GM19463 (cell line): ENCODE data around the gene JAM3.

ENCODE experiments used
- ATAC-seq: cut with Tn5 transposase; IDR thresholded peaks from one replicate; pipeline ENCODE4 v1.9.1; 2021; ENCODE audit warnings: mild to moderate bottlenecking, moderate library complexity; ENCODE audit not compliant: unreplicated experiment

JAM3 gene

DNA sequence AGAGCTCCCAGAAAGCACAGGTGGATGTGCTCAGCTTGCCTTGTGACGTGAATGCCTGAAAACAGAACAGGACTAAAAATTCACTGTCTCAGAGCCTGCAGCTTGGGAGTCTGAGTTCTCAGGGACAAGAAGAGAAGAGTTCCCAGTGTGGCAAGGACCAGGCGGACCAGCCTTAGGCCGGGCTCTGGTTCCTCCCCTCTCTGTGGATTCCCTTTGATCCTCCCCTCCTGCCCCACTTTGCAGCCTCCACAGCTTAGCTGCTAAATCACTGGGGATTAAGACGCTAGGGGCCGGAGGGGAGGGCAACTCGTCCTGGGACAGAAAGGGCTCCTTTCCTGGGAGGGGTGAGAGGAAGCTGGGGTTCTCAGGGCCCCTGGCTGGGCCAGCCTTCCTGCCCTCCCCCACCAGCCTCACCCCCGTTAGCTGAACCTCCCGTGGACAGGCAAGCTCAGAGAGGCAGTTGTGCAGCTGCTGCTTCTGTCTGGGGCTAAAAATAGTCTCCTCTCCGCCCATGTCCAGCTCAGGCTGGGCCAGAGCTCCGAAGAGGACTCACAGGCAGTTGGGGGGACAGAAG is 29.9 kb upstream of the JAM3 start:
- ATAC-seq: no peak

DNA sequence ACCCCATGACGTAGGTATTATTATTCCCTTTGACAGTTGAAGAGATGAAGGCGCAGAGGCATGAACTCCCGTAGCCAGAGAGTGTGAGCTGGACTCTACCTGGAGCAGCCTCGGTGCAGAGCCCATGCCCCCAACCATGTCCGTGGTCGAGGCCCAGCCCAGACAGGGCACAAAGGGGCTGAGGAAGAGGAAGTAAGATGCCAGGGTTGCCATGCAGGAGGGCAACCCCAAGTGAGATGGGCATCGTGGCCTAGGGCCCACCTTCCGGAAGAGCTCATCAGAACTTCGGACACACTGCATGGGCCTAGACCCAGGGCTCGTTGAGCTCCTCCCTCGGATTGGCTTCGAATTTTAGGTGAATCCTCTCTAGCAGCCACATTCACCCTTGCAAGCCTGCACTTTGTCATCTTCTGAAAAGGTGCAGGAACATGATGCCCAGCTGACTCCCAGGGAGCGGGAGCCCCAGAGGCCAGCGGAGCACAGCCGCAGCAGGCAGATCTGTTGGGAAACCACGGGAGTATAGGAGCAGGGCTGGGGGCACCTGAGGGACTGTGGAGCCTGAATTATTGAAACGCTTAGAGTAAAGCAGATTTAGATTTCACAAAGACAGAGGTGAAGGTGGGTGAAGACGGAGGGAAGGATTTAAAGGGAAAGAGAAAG is 29.0 kb upstream of the JAM3 start:
- ATAC-seq: no peak

DNA sequence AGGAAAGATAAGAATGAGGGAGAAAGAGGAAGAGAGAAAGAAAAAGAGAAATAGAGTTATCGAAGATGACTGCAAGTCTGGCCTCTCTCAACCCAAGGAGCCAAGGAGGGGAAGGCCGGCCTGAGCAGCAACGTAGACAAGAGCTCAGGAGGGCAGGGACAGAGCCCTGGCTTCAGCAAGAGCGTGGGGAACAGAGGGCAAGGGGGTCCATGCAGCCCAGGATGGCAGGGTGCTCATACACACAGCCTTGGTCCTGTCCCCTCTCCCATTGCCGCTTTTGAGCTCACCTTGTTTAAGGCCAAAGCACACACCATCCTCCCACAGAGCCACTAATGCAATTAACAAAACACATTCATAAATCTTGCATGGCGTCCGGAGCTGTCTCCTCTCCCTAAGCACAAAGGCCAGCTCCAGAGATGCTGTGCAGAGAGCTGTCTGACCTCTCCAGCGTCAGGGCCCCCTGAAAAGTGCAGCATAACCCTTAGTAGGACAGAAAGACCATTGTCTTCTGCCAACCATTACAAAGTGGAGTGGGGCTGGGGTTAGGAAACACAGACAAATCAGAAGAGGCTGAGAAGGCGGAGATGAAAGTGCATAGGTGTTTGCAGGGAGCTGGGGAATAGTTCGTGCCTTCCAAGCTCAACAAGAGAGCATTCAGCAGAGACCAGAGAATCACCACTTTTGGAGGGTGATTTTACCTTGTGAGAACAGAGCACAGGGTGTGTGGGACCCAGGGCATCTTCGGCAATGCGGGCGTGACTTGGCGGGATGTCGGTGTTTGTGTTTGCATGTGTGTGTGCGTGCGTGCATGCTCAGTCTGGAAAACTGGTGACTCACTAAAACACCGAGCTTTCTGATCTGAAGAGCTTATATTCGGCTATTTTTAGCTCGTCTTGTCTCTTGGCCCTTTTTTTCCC is 28.2 kb upstream of the JAM3 start:
- ATAC-seq: no peak

DNA sequence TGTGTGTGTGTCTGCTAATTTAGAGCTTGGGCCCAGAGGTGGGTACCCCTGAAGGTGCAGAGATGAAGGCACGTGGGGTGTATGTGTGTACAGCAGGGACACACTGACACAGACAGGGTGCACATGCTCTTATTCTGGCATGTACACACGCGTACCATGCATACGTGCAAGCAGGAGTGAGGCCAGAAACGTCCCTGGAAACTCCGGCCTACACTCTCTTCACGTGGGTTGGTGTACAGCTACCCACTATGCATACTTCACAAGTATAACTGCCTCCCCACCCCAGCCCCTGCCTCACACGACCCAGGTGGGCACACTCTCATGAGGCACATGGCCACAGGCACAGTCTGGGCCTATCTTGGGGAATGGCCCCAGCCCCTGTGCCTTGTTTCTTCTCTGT is 27.5 kb upstream of the JAM3 start:
- ATAC-seq: no peak

DNA sequence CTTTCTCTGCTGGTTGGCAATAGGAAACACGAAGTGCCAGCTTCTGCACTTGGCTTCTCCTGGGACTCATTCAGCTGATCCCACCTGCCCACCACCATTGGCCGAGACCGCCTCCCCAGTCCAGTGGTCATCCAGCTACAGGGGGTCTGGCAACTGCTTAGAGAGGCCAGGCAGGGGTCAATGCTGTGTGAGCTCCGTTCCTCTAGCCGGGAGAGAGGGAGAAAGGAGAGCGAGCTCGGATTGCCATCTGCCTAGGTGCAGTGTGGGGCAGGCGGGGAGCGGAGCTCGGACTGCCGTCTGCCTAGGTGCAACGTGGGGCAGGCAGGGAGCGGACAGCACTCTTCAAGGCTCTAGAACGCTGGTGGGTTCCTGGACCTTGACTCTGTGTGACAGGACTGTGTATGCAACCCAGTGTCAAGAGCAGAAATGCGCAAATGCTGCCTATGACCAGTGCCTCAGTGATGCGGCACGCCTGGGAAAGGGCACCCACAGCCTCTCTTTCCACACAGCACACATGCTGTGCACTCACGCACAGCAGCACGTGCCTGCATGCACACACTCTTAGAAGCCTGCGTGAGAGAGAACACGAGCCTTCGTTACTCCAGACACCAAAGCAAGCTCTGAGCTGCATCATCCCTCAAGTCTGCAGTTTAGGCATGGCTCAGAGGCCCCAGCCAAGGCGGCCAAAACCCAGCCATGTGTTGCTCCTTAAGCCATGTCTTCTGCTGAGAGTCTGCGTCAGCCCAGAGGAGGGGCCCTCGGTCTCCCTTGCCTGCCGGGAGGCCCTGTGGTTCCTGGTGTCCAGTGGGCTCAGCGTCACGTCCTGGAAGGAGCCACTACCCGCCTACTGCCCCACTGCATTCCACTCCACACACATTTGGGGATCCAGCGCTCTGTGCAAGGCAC is 26.8 kb upstream of the JAM3 start:
- ATAC-seq: no peak

DNA sequence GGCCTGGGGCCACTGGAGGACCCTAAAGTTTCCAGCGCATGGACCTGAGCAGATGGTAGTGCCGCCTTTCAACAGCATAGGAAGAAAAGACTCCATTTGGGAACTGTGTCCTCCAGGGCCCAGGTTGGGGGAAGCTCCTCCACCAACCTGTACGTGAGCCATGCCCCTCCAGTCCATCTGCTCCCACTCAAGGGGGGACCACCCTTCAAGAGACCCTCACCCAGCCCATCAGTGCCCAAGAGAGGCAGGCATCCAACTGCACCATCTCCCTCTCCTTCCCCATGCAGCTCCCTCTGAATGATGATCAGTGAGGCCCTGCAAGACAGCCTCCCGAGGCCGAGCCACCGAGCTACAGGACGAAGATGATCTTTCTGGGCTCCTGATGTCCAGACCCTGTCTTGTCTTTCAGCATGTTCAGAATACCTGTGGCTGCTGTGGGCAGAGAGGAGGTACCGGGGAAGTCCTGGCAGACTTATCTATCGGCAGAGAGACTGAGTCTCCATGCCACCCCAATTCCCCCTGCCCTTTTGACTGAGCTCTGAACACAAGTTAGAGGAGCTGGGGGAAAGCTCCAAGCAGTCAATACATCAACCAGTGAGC is 25.0 kb upstream of the JAM3 start:
- no peak for ATAC-seq

DNA sequence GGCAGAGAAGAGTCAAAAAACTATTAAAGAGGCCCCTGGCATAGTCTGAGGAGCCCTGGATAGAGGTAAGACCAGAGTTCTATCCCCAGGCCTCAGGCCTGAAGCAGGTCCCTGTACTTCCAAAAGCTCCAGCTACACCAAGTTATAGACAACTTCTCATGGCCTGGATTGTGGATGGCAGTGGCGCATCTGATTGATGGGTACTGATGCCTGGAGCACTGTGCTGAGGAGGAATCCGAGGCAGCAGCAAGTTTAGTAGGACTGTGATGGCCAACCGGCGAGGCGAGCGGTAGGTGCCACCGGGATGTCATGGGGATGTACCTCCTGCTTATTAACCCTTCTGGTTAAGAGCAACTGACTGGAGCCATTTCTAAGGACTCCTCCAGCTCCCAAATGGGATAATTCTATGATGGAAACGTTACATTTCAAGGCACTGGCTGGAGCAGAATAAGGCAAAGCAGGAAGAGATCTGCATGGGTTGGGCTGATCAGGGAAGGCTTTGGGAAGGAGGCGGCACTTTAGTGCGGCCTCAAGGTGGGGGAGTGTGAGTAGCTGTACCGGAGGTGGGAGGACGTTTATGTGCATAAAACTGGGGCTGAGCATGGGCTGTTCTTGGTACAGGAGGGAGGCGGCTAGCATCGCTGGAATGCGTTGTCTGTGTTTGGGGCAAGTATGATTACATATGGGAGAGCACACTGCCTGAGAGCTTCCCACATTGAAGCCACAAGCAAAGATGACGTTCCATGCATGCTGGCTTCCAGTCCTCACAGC is 24.2 kb upstream of the JAM3 start:
- ATAC-seq: no peak

DNA sequence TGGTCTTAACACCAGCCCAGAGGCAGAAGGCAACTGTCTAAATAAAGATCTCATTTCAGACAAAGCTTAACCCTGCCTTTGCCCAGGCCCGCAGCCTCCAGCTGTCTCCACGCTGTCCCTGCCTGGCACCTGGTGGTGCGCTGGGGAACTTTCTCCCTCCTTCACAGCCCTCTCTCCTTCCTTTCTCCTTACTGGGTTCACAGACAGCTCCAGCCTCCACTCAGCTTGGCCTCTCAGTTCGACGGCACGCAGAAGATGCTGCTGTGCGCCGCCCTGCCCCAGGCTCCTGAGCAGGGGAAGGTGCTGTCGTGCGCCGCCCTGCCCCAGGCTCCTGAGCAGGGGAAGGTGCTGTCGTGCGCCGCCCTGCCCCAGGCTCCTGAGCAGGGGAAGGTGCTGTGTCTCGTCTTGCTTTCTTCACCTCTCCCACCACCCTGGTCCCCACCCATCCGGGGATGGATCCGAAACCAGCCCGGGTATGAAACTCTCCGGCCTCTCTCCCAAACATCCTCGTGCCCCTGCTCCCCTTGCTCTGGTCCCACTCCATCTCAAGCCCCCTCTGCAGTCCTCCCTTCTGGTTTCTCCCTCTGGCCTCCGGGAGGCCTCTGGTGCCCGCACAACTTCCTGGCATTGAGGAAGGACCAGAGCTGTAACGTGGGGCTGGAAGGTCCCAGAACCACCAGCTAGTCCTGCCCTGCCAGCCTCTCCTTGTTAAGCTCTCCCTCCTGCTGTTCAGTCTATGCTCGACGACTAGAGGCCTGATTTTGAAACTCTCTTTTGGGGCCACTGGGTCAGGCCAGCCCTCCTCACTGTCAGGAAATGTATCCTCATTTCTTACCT is 22.9 kb upstream of the JAM3 start:
- ATAC-seq: no peak

DNA sequence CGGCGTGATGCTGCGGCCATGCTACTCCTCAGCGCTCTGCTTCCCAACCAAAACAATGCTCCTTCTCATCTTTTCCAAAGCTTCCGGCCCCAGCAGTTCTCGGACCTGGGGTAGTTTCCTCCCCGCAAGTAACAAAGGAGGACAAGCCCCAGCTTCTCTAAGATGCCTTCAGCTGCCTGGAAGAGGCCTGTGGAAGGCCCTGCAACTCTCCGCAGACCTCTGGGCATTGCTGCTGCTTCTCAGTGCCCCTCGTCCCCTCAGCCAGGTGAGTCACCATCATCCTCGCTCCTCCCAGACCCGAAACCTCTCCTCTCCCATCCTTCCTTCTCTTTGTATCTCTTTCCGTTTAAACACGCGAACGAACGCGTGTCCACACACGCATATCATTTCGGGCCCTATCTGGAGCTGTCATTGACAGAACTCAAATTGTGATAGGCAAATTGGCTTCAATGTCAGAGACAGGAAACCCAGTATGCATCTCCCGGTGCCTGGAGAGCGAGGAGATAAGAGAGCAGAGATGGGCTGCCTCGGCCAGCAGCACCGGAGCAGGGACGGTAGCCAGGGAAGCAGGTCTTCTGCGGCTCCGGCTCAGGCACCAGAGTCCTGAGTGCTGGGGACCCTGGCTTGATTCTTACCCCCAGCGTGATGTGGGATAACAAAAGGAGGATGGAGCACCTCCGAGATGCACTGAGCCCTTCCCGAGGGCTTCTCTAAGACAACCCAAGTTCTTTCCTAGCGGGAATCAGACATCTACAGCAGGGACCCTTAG is 22.0 kb upstream of the JAM3 start:
- no peak for ATAC-seq

DNA sequence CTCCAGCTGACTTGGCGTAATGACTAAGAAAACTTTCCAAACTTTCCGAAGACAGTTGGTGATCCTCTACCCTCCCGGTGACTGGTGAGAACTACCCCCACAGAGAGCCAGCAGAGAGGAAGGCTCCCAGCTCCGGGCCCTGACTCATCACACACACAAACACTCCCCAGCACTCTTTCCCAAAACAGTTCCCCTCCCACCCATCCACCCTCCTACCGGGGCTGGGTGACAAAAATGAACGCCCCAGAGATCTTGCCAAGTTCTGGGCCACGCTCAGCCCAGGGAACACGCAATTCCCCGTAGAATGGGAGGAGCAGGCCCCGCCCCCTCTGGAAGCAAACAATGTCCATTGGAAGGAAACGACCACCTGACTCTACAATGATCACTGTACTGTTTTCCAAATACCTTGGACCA is 21.3 kb upstream of the JAM3 start:
- no peak for ATAC-seq

DNA sequence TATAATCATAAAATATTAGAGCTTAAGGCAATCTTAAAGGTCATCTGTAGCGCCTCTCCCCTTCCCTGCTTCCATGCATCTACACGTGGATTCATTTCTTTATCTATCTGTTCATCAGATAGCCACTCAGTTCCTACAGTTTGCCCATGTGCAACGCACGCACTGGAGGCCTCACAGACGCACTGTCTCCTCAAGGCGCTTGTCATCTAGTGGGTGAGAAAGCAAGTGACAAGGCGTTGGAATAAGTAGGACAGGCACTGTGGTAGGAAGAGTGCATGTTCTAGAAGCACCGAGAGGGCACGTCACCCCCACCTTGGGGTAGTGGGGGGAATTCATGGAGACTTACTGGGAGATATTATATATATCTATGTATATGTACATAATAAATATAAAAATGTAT is 20.8 kb upstream of the JAM3 start:
- no peak for ATAC-seq

DNA sequence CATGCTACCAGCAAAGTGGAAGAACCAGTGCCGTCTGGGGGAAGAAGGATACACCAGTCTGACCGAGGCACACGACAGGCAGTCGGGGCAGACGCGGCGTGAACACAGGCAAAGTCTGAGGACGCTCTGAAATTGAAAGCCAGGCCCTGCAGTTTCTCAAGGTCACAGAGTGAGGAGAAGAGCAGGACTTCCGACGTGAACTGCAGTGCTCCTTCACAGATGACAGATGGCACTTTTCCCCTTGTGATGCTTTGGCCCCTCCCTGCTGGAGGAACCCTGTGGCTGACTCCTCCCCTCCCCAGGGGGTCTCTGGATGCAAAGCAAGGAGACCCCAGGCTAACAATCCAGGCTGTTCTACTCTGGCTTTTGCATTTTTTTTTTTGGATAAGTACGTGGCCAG is 19.6 kb upstream of the JAM3 start:
- ATAC-seq: no peak

DNA sequence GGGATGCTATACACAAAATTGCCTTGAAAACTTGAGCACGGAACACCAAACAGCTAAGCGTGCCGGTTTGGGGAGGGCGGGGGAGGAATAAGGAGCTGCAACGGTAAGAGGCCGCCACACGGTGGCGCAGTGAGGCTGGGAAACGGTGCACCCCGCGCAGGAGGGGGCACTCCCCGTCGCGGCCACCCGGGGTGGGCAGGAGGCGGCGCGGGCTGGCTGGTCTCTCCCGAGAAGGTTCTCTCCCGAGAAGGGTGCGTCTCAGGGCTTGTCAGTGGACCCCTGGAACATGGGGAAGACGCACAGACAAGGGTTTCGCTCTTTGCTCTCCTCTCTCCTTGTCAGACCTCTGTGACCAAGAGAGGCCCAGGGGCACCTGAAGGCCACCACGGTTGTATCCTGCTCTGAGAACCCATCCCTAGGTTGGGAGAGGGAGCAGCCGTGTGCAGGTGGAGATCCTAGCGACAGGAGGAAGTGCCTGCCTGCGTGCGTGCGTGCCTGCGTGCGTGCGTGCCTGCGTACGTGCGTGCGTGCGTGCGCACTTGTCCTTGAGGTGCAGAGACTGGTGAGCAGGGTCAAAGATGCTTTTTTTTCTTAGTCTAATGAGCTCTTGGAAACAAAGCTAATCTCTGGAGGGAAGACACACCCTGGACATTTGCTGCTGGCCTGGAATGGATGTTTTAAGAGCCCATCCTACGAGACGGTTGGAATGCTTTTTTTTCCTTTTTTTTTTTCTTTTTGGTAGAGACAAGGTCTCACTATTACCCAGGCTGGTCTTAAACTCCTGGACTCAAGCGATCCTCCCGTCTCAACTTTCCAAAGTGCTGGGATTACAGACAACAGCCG is 18.1 kb upstream of the JAM3 start:
- ATAC-seq: peak; percentile 81

DNA sequence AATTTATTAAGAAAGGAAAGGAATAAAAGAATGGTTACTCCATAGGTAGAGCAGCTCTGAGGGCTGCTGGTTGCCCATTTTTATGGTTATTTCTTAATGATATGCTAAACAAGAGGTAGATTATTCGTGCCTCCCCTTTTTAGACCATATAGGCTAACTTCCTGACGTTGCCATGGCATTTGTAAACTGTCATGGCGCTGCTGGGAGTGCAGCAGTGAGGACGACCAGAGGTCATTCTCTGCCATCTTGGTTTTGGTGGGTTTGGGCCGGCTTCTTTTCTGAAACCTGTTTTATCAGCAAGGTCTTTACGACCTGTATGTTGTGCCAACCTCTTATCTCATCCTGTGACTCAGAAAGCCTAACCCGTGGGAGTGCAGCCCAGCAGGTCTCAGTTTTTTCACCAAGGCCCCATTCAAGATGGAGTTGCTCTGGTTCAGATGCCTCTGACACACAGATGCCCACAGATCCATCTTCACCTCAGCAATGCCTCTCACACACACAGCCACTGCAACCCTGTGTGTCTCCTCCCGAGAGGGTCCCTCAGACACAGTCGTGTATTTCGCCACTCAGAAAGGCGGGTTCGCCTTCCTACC is 16.4 kb upstream of the JAM3 start:
- no peak for ATAC-seq

DNA sequence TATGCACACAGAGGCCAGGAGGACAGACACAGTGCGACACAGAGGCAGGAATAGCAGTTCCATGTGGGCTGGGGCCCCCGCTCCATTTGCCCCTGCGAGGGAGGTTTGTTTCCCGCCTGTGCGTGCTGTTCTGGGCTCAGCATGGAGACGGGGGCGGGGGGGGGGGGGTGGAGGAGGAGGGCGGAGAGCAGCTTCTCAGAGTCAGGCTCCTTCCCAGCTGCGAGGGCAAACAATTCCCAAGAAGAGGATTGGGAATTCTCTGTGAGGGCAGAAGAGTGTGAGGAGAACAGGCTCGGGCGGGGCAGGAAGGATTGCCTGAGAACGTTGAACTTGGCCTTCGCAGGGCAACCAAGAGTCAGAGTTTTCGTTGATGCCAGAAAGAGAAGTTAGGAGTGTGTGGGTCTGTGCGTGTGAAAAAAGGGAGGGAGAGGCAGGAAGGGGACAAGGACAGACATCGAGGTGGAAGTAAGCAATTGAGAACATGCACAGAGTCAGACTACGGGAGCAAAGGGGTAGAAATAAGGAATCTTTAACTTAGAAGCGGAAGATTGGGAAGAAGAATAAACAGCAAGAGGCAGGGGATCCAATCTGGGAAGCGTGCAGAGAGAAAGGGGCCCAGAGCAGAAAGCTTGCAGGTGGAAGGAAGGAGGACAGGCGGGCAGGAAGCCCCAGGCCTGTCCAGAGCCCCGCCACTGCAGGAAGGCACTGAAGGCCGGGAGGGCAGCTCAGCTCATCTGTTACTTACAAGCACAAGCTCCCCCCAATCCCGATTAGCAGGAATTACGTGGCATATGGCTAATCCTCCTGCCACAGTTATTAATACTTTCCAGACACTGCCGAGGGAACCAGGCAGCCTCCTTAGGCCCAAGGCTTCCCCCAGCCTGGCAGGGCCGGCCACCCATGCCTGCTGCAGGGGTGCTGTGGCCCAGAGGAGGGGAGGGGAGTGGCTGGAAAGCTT is 15.6 kb upstream of the JAM3 start:
- ATAC-seq: no peak

DNA sequence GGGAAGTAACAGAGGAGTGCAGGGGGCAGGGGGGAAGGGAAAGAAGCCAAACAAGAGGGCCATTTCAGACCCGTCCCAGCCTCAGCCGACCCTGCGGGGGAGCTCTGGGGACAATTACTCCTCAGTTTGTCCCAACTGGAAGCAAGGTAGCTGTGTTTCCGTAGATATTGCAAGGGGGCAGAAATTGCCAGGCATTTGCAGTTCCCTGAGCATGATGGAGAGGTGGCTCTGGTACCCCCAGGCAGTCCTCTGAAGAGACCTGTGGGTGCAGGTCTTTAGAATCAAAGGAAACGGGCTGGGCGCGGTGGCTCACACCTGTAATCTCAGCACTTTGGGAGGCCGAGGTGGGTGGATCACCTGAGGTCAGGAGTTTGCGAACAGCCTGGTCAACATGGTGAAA is 13.8 kb upstream of the JAM3 start:
- ATAC-seq: no peak
